Stimulated activated CD4-positive, alpha-beta T cell treated with anti-CD3 and anti-CD28 coated beads, TNF-alpha, amount 100 ng/mL, for 48 hours (primary cell): ENCODE measurements around the gene AACS.
"Not testable (repeated sequence)": the region's sequence is repeated elsewhere in the genome, so short reads cannot be mapped to it uniquely, and the experiment has no call there.

Experiments used
- DNase-seq, 3 donors: peaks; one replicate each; pipeline ENCODE4 v3.0.0-alpha.2; 2020; ENCODE audit warnings: low read depth in 3 of 3

AACS gene

GRCh38 chr12:125092108-125092871, 27.1 kb downstream of the AACS start:
- no peak for DNase-seq

- no peak for DNase-seq
Measured at GRCh38 chr12:125092872-125093680, 27.8 kb downstream of the AACS start.

GRCh38 chr12:125093681-125094330, 28.6 kb downstream of the AACS start:
- no peak for DNase-seq

- no peak for DNase-seq
Measured at GRCh38 chr12:125096894-125097293, 31.7 kb downstream of the AACS start.

- no peak for DNase-seq
Measured at GRCh38 chr12:125097427-125097826, 32.2 kb downstream of the AACS start.

- DNase-seq = no peak
Measured at GRCh38 chr12:125098676-125099408, 33.6 kb downstream of the AACS start.

- DNase-seq = no peak
Measured at GRCh38 chr12:125099409-125099782, 34.2 kb downstream of the AACS start.

- DNase-seq = no peak
Measured at GRCh38 chr12:125100551-125101434, 35.6 kb downstream of the AACS start.

GRCh38 chr12:125104982-125105381, 39.7 kb downstream of the AACS start:
- DNase-seq = no peak

- no peak for DNase-seq
Measured at GRCh38 chr12:125105600-125105999, 40.4 kb downstream of the AACS start.

GRCh38 chr12:125110641-125111360, 45.6 kb downstream of the AACS start:
- DNase-seq = no peak

- no peak for DNase-seq
Measured at GRCh38 chr12:125111403-125111802, 46.2 kb downstream of the AACS start.

GRCh38 chr12:125112614-125113013, 47.4 kb downstream of the AACS start:
- not testable (repeated sequence) for DNase-seq

- no peak for DNase-seq
Measured at GRCh38 chr12:125113263-125113662, 48.0 kb downstream of the AACS start.

- no peak for DNase-seq
Measured at GRCh38 chr12:125113789-125114188, 48.6 kb downstream of the AACS start.

GRCh38 chr12:125114365-125115141, 49.3 kb downstream of the AACS start:
- no peak for DNase-seq

GRCh38 chr12:125120566-125120965, 55.3 kb downstream of the AACS start:
- DNase-seq = no peak

GRCh38 chr12:125121106-125121505, 55.9 kb downstream of the AACS start:
- no peak for DNase-seq

GRCh38 chr12:125122668-125123067, 57.4 kb downstream of the AACS start:
- DNase-seq = no peak
